GM18909 (cell line): ENCODE data around the gene PTTG1IP.
A peak's percentile ranks its signal among the peaks of the same experiment; 100 is the strongest.
"Not testable (repeated sequence)": the region's sequence is repeated elsewhere in the genome, so short reads cannot be mapped to it uniquely, and the experiment has no call there.

ENCODE experiments used
- ATAC-seq: cut with Tn5 transposase; IDR thresholded peaks from one replicate; pipeline ENCODE4 v1.9.1; 2021; ENCODE audit warnings: mild to moderate bottlenecking; ENCODE audit not compliant: unreplicated experiment, poor library complexity

Gene PTTG1IP

GRCh38 chr21:44834231-44834950 is 39.1 kb downstream of the PTTG1IP start:
- no peak for ATAC-seq

DNA sequence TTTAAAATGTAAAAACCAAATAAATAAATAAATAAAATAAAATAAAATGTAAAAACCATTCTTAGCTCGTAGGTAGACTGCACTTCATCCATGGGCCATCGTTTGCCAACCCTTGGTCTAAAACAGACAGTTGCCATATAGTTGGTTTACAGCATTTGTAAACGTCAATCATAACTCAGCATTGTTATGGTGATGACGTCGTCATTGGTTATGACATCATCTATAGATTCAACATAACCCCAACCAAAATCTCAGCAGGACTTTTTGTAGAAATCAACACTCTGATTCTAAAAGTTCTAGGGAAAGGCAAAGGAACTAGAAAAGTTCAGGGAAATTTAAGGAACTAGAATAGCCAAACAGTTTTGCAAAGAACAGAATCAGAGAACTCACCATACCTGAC is 39.8 kb downstream of the PTTG1IP start:
- ATAC-seq = no peak

DNA sequence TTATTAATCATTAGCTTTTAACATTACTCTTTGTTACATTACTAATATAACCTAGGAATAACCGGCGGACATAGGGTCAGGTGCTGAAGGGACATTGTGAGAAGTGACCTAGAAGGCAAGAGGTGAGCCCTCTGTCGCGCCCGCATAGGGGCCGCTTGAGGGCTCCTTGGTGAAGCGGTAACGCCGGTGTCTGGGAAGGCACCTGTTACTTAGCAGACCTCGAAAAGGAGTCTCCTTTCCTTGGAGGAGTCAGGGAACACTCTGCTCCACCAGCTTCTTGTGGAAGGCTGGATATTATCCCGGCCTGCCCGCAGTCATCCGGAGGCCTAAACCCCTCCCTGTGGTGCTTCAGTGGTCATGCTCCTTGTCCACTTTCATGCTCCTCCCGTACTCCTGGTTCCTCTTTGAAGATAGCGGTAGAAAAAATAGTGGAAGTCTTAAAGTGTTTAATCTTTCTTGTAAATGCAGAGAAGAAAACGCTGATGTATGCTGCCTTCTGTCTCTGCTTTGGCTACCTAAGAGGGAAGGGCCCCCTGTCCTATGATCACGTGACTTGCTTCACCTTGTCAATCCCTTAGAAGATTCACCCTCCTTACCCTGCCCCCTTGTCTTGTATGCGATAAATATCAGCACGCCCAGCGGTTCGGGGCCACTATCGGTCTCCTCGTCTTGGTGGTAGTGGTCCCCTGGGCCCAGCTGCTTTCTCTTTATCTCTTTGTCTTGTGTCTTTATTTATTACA is 40.8 kb downstream of the PTTG1IP start:
- not testable (repeated sequence) for ATAC-seq

- no peak for ATAC-seq
These were observed 42.1 kb downstream of the PTTG1IP start for GRCh38 chr21:44831227-44831860.

DNA sequence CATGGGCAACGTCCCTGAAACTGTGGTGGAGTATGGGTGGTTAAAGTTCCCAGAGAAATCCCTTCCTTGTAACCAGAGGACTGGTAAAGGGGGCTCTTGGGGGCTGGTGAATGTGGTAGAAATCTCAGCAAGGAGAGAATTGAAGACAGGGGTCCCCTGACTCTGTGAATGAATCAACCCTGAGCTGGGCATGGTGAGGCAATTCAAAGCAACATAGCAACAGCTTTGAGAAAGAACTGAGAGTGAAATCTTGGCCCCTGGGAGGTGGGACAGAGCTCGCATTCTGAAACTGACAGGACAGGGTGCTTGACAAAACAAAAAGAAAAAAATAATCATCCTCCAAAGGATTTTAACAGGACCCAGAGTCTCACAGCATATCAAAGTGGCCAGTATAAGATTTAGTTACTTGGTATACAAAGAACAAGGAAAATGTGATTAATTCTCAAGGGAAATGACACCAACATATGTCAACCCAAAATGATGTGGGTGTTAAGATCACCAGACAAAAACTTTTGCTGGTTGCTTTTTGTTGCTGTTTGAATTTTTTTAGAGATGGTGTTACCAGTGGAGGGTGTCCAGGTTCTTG is 43.9 kb downstream of the PTTG1IP start:
- no peak for ATAC-seq

DNA sequence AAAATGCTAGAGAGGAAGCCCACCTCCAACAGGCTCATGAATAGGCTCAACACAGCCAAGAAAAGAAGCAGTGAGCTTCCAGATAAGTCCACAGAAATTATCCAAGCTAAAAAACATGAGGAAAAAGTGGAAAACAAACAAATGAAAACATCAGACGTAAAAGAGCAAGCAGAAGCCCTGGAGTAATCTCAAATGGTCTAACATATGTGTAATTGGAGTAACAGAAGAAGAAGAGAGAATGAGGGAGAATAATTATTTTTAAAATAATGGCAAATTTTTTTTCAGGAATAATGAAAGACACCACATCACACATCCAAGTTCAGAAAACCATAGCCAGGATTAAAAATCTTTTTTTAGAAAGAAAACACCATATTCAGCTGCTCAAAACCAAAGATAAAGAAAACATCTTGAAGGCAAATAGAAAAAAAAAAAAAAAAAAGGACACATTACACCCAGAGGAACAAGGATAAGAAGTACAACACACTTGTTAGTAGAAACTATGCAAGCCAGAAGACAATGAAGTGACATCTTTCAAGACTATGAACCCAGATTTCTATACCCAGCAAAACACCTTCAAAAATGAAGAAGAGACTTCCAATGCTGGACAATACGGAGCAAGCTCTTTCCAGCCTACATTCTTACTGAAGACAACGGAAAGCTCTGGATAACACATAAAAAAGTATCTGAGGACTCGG is 45.0 kb downstream of the PTTG1IP start:
- ATAC-seq = no peak

DNA sequence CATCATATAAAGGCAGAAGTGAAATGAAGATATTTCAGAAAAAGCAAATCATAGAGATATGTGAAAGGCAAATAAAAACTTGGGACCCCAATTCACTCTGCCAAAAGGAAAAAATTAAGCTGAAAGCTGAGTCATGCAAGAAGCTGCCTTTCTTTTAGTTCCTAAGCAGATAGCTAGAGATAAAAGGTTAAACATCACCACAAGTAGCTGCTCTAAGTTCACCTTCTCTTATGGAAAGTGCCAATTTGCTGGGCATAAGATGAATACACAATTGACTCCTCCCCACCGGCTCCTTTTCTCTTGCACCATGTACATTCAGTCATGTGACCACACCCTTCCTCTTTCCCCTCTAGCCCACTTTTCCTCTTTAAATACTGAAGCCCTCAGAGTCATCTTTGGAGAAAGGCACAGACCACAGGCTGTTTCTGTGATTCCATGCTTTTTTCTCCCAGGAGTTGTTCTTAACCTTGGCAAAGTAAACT is 50.3 kb downstream of the PTTG1IP start:
- ATAC-seq = no peak

DNA sequence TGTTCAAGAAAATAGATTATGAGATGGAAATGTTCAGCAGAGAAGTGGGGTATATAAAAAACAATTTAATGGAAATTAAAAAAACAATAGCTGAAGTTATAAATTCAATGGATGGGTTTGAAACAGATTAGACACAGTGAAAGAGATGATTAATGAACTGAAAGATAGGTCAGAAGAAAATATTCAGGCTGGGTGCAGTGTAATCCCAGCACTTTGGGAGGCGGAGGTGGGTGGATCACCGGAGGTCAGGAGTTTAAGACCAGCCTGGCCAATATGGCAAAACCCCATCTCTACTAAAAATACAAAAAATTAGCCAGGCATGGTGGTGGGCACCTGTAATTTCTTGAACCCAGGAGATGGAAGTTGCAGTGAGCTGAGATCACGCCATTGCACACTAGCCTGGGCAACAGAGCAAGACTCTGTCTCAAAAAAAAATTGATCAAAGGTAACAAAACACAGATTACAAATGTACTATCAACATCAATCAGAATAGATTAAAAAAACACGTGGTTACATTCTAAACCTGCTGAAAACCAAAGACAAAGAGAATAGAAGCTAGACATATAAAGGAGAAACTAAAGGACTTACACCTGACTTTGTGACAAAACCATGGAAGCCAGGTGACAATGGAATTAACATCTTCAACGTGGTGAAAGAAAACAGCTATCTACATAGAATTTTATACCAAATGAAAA is 50.9 kb downstream of the PTTG1IP start:
- ATAC-seq = no peak

GRCh38 chr21:44820851-44821250 is 52.6 kb downstream of the PTTG1IP start:
- no peak for ATAC-seq

GRCh38 chr21:44819283-44820243 is 53.9 kb downstream of the PTTG1IP start:
- no peak for ATAC-seq

DNA sequence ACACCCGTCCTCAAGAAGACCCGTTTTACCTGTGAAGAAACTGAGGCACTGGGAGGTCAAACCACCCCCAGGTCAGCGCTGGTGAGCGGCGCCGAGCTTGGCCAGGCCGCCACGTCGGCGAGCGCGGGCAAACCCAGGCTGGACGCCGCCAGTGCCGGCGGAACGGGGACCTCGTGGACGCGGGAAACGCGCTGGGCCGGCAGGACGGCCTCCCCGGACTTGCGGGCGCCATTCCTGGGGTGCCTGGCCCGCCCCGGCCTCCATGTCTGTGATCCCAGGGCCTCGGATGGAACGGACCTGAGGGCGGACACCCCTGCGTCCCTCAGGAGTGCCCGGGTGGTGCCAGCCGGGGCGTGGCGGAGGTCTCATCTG is 54.9 kb downstream of the PTTG1IP start:
- no peak for ATAC-seq

DNA sequence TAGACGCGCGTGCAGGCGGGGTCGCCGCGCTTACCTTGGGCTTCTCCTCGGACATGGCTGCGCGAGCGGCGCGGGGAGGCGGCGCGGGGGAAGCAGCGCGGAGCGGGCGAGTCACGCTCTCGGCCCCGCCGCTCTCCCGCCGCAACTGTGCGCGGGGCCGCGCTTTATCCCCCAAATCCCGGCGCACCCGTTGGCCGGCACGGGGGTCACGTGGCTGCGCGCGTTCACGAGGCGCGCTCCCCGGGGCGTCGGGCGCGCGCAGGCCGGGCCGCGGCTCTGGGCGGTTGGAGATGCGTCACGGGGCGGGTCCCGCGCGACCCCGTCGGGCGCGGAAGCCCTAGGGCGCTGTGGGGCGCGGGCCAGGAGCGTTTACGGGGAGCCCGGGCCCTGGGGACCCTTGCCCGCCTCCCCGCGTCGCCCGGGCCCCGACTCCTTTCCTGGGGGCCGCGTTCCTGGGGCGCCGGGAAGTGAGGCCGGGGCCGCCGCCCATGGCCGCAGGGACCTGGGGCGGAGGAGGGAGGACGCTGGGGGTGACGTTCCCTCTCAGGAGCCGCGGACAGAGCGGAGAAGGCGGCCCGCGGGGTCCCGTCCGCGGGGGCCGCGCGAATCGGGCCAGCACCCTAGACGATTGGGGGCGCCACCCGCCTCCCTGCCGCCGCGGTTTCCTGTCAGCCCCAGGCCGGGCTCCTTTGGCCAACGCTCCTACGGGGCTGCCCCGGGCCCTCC is 55.4 kb downstream of the PTTG1IP start, which contains the start of gene SUMO3:
SUMO3 (minus strand) TSS at position 149 of the 726 bp plus-strand sequence; CDS start at position 55, 94 bp downstream.
- ATAC-seq = peak; percentile 62

GRCh38 chr21:44817506-44817880 is 56.0 kb downstream of the PTTG1IP start:
- peak; percentile 73 for ATAC-seq

GRCh38 chr21:44816761-44817505 is 56.6 kb downstream of the PTTG1IP start:
- ATAC-seq = peak; percentile 21

GRCh38 chr21:44815852-44816628 is 57.5 kb downstream of the PTTG1IP start:
- no peak for ATAC-seq

- ATAC-seq = no peak
These were observed 58.3 kb downstream of the PTTG1IP start for GRCh38 chr21:44815225-44815624.
